Esophagus muscularis mucosa (tissue), 3 donors: ENCODE data around the gene ZXDC.

Experiments used
- CTCF ChIP-seq, 3 experiments: fragments of 200-600 bp in 2 of 3; fragments of 450-650 bp in 1 of 3; sonication (generic) in 2 of 3; IDR thresholded peaks; one replicate each; pipeline ENCODE4 v1.5.1; 2017 to 2019; ENCODE audit warnings: antibody characterized with exemption in 3 of 3, mild to moderate bottlenecking in 2 of 3, moderate library complexity in 1 of 3
- POLR2A ChIP-seq: fragments of 450-650 bp; IDR thresholded peaks from one replicate; pipeline ENCODE4 v1.6.1; 2017; ENCODE audit warnings: antibody characterized with exemption, moderate library complexity, mild to moderate bottlenecking, low read depth
- POLR2AphosphoS5 ChIP-seq, 2 donors: sonication (generic); formaldehyde crosslinking; IDR thresholded peaks; one replicate each; pipeline ENCODE4 v1.6.1; 2017; ENCODE audit warnings: antibody characterized with exemption in 2 of 2

GRCh38 chr3:126394977-126395321 lies 80.7 kb downstream of the ZXDC start:
- TF ChIP-seq POLR2A (no peak), POLR2AphosphoS5 (IDR thresholded peaks at IDR 0.05) (no peak), CTCF (IDR thresholded peaks at IDR 0.05) (no peak)
